ENCODE results near the gene SLC29A3.
"Not testable (repeated sequence)": the region's sequence is repeated elsewhere in the genome, so short reads cannot be mapped to it uniquely, and the experiment has no call there.

SLC29A3 gene

DNA sequence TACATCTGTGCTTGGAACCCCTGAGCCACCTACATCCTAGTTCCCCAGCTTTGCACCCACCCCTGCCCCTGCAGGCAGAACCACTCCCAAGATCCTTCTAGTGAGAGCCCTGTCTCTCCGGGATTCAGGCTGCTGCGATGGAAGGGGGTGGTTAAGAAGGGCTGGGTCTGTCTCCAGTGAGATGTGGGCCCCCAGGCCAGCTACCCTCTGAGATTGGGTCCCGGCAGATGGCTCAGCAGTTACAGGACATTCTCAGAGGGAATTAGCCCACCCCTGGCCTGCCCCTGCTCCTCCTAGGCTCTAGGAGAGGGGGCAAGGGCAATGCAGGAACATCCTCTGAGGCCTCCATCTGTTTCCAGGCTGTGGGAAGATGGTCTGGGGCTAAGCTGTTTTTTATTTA is 27.7 kb downstream of the SLC29A3 start:
- no peak for DNase-seq (ENCODE audit: low read depth)

DNA sequence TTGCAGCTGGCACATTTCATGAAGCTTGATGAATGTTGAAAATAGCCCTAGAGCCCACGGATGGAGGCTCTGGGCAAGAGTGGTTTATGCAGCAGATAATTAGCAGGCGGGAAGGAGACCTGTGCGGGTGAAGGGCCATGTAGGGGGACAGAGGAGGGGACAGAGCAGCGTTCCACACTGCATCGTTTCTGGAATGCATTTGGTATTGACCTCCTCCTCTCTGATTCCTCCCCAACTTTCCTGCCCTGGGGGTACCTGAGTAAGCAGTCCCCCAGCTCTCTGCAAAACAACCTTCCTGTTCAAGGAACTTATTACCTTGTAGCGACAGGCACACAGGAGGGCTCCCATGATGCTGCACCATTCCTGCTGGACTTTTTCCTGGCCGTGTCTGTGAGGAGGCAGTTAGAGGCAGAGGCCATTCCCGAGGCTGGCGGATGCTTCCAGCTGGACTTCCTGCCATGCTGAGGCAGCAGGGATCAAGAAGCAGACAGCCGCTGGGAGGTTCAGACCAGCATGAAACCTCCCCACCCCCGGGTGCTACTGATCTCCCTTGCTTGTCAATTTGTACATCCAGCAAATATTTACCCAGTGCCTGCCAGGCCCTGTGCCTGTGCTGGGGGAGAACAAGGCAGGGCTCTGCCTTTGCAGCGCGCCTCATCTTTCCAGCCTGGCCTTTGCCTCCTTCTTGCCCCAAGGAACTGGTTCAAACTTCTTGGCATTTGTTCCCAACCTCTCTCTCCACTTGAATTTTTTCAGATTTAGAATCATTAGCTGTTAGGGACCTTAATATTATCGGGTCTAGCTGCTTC is 28.7 kb downstream of the SLC29A3 start:
- no peak for DNase-seq (ENCODE audit: low read depth)

GRCh38 chr10:71348850-71349249 is 29.8 kb downstream of the SLC29A3 start:
- no peak for DNase-seq (ENCODE audit: low read depth)

DNA sequence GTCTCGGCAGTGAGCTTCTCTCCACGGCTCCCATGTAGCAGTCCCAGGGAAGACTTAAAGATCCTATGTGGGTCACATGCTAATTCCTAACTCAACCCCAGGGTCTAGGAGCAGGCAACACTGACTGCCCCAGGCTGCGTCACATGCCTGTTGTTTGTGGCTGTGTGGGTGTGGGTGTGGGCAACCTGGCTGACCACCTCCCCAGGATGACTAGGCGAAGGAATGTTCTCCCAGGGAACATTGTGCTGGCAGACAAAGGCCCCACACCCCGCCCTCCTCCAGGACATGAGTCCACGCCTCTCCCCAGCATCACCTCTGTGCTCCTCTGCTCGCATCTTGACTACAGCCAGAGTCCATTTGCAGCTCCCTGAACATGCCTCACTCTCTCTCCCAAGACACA is 30.3 kb downstream of the SLC29A3 start:
- DNase-seq (ENCODE audit: low read depth), result no peak

- DNase-seq (ENCODE audit: low read depth), result no peak
Observed at GRCh38 chr10:71351087-71351486, 32.0 kb downstream of the SLC29A3 start.

DNA sequence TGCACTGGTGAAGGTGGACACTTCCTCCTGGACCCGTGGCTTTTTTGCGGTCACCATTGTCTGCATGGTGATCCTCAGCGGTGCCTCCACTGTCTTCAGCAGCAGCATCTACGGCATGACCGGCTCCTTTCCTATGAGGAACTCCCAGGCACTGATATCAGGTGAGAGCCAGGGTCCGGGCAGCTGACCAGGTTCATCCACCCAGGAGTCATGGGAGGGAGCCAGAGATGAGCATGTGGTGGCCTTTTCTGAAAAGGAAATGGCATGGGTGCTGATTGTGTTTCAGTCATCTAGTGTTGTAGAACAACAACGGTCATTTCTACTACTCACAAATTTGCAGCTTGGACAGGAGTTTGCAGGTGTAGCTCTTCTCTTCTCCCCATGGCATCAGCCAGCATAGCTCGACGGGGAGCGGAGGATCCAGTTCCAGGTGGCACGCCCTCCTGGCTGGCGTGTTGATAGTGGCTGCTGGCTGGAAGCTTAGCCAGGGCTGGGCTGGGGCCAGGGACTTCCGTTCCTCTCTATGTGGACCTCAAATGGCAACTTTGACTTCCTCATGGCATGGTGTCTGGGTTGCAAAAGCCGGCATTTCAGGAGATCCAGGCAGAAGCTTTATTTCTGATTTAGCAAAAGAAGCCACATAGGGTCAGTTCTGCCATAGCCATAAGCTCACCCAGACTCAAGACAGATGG is 32.7 kb downstream of the SLC29A3 start:
- DNase-seq (ENCODE audit: low read depth), result no peak

- DNase-seq (ENCODE audit: low read depth), result no peak
Observed at GRCh38 chr10:71353639-71354038, 34.6 kb downstream of the SLC29A3 start.

DNA sequence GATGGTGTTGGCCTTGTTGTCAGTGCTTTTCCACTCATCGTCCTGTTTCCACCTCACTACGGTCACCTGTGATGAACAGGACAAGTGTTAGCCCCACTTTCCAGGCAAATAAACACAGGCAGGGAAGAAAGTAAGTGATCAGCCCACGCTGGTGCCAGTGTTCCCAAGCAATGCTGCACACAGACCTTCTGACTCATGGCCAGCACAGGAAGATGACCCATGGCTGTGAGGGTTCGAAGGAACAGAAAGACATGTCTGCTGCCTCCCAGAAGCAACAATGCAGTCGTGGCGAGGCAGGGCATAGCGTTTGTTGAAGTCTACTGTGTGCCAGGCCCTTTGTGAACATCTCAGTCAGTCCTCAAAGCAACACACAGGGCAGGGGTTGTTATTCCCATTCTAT is 35.7 kb downstream of the SLC29A3 start:
- DNase-seq (ENCODE audit: low read depth), result no peak

DNA sequence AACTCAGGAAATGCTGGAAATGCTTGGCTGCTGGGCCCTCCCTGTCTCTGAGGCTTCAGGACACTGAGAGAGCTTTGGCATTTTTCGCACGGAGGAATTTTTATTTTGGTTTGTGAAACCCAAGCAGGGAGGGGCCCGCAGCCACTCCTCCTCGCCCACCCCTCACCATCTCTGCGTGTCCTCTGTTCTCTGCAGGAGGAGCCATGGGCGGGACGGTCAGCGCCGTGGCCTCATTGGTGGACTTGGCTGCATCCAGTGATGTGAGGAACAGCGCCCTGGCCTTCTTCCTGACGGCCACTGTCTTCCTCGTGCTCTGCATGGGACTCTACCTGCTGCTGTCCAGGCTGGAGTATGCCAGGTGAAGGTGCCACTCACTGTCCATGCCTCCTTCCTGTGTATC is 36.8 kb downstream of the SLC29A3 start:
- no peak for DNase-seq (ENCODE audit: low read depth)

DNA sequence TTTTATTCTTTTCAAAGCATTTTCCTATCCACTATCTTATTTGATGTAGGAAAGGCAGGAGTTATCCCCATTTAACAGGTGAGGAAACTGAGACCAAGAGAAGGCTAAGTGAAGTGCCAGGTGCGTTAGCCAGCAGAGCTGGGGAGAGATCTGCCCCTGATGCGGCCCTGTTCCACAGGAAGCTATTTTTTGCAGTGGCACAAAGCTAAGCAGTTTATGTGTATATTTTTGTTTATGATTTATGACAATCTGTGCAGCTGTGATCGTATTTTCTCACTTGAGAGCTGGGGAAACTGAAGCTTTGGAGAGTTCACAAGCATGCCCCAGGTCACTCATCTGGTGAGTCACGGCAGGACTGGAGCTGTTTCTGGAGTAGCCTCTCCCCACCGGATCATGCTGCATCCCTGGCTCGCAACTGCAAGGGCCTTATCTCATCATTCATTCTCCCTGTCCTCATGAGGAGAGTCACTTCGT is 38.8 kb downstream of the SLC29A3 start:
- DNase-seq (ENCODE audit: low read depth), result no peak

GRCh38 chr10:71358277-71358676 is 39.2 kb downstream of the SLC29A3 start:
- DNase-seq (ENCODE audit: low read depth), result no peak

DNA sequence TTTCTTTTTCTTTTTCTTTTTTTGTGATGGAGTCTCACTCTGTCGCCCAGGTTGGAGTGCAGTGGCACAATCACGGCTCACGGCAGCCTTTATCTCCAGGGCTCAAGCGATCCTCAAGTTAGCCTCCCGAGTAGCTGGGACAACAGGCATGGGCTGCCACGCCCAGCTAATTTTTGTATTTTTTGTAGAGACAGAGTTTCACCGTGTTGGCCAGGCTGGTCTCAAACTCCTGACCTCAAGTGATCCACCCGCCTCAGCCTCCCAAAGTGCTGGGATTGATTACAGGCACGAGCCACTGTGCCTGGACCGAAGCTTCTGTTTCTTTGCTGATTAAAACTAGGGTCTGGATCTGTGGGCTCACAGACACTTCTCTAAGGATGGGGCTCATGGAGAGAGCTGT is 39.8 kb downstream of the SLC29A3 start:
- DNase-seq (ENCODE audit: low read depth), result not testable (repeated sequence)

GRCh38 chr10:71359364-71360046 is 40.4 kb downstream of the SLC29A3 start:
- no peak for DNase-seq (ENCODE audit: low read depth)

- no peak for DNase-seq (ENCODE audit: low read depth)
Observed at GRCh38 chr10:71360735-71361134, 41.7 kb downstream of the SLC29A3 start.

DNA sequence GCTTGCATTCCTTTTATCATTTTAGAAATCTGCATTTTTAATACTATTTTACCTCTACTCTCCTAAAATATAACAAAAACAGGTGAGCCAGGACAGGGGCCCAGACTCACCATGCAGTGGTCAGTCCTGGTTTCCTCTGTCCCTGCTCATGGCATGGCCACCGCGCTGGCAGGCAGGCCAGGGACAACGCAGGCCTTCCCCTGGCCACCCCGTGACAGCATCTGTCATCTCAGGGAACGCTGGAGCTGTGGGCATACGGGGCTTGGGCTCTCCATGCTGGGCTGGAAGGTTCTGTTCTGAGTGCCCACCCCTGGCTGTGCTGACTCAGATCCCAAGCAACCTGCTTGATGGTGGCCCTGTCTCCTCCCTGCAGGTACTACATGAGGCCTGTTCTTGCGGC is 42.5 kb downstream of the SLC29A3 start:
- DNase-seq (ENCODE audit: low read depth), result no peak

- DNase-seq (ENCODE audit: low read depth), result no peak
Observed at GRCh38 chr10:71362141-71362540, 43.1 kb downstream of the SLC29A3 start.

DNA sequence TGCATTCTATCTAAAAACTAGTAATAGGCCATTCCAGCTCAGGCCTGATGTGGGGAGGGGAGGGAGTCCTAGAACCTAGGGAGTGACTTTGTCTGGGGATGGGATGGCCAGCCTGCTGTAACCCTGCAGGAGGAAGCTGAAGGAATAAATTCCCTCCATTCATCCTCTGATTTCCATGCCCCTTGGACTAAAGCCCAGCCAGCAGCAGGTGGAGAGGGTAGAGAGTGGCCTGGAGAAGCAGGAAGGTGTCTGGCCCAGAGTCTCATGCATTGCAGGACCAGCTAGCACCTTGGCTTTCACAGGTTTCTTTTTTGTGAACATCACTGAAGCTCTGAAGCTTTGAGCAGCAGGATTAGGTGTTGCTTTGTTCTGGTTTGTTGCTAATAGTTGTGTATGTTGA is 44.9 kb downstream of the SLC29A3 start:
- DNase-seq (ENCODE audit: low read depth), result no peak

GRCh38 chr10:71365366-71365765 is 46.3 kb downstream of the SLC29A3 start:
- DNase-seq (ENCODE audit: low read depth), result no peak

DNA sequence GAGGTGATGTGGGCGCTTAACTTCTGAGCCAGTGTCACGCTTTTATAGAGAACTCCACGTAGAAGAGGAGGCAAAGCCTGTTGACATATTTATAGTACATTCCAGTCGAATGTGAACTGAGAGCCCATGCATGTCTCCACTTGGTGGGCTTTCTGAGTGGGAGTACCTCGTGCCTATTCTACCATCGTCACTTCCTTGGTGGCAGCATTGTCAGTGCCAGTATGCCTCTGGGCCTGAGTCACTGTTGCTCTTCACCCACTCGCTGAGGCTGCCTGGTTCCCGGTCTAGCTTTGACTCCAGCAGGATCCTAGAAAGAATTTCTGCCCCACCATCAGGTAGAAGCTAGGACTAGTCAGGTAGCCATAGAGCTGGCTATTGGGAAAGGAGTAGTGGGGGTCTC is 47.6 kb downstream of the SLC29A3 start:
- no peak for DNase-seq (ENCODE audit: low read depth)

GRCh38 chr10:71367271-71367670 is 48.2 kb downstream of the SLC29A3 start:
- no peak for DNase-seq (ENCODE audit: low read depth)

- no peak for DNase-seq (ENCODE audit: low read depth)
Observed at GRCh38 chr10:71368176-71368575, 49.1 kb downstream of the SLC29A3 start.

DNA sequence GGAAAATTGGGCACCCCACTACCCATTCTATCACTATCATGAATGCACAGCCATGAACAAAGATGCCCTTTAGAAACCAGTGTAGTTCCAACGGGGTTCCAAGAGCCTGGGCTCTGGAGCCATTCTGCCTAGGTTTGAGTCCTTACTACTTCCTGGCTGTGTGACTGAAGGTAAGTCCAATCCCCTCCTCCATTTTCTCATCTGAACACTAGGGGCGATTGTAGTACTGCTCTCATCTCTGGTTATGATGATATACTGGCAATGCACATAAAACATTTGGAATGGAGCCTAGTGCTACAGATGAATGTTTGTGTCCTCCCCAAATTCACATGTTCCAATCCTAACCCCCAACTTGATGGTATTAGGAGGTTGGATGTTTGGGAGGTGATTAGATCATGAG is 49.6 kb downstream of the SLC29A3 start:
- no peak for DNase-seq (ENCODE audit: low read depth)

GRCh38 chr10:71369602-71370001 is 50.5 kb downstream of the SLC29A3 start:
- DNase-seq (ENCODE audit: low read depth), result no peak
